H9 (cell line): ENCODE measurements around the gene VIPR2. TPM values are rescaled to one million over a fixed set of nuclear protein-coding genes. Genes with fewer than 3 reads are reported as not detected.

Experiments used
- DNase-seq: peaks from one replicate; pipeline ENCODE4 v3.0.0-alpha.2; 2017
- H2AFZ ChIP-seq: one replicate; pipeline ENCODE4 v1.6.1; 2013; ENCODE audit warnings: mild to moderate bottlenecking, low read length, control low read depth, moderate library complexity
- H2AK5ac ChIP-seq: 2 replicates; pipeline ENCODE4 v1.6.1; 2013; ENCODE audit warnings: low read length, control low read depth, mixed read lengths; ENCODE audit not compliant: insufficient read length
- H2BK120ac ChIP-seq: one replicate; pipeline ENCODE4 v1.6.1; 2013; ENCODE audit warnings: low read depth, mild to moderate bottlenecking, low read length, control low read depth, inconsistent platforms; ENCODE audit not compliant: poor library complexity, severe bottlenecking
- H2BK12ac ChIP-seq: 2 replicates; pipeline ENCODE4 v1.6.1; 2013; ENCODE audit warnings: low read length, control low read depth, mixed read lengths, low read depth; ENCODE audit not compliant: insufficient read length
- H2BK15ac ChIP-seq: 2 replicates; pipeline ENCODE4 v1.6.1; 2013; ENCODE audit warnings: low read depth, low read length, control low read depth
- H2BK20ac ChIP-seq: one replicate; pipeline ENCODE4 v1.6.1; 2013; ENCODE audit warnings: low read depth, mild to moderate bottlenecking, low read length, control low read depth, inconsistent platforms; ENCODE audit not compliant: poor library complexity, severe bottlenecking
- H2BK5ac ChIP-seq: 2 replicates; pipeline ENCODE4 v1.6.1; 2013; ENCODE audit warnings: low read length, control low read depth, mixed read lengths; ENCODE audit not compliant: insufficient read length
- H3K14ac ChIP-seq: 2 replicates; pipeline ENCODE4 v1.6.1; 2013; ENCODE audit warnings: low read length, control low read depth; ENCODE audit not compliant: insufficient read depth
- H3K18ac ChIP-seq: 2 replicates; pipeline ENCODE4 v1.6.1; 2013; ENCODE audit warnings: low read depth, mild to moderate bottlenecking, mixed read lengths, low read length, control low read depth; ENCODE audit not compliant: insufficient read length
- H3K23ac ChIP-seq: 2 replicates; pipeline ENCODE4 v1.6.1; 2013; ENCODE audit warnings: low read length, control low read depth, mixed read lengths, low read depth; ENCODE audit not compliant: insufficient read length
- H3K23me2 ChIP-seq: 2 replicates; pipeline ENCODE4 v1.6.1; 2013; ENCODE audit warnings: low read depth, mild to moderate bottlenecking, mixed read lengths, low read length, control low read depth; ENCODE audit not compliant: insufficient read length, poor library complexity, severe bottlenecking
- H3K27ac ChIP-seq: 2 replicates; pipeline ENCODE4 v1.5.1; 2013; ENCODE audit warnings: low read length, control low read depth, mixed read lengths, low read depth; ENCODE audit not compliant: insufficient read length
- H3K27me3 ChIP-seq: 2 replicates; pipeline ENCODE4 v1.6.1; 2013; ENCODE audit warnings: low read length, control low read depth, inconsistent platforms; ENCODE audit not compliant: insufficient read depth
- H3K4ac ChIP-seq: 2 replicates; pipeline ENCODE4 v1.6.1; 2013; ENCODE audit warnings: low read depth, mild to moderate bottlenecking, control low read depth, inconsistent platforms, low read length, moderate library complexity
- H3K4me1 ChIP-seq: 2 replicates; pipeline ENCODE4 v1.6.1; 2013; ENCODE audit warnings: low read length, control low read depth, inconsistent platforms; ENCODE audit not compliant: insufficient read depth
- H3K4me2 ChIP-seq: 2 replicates; pipeline ENCODE4 v1.6.1; 2013; ENCODE audit warnings: low read length, control low read depth, mixed read lengths; ENCODE audit not compliant: insufficient read length, insufficient read depth
- H3K56ac ChIP-seq: 2 replicates; pipeline ENCODE4 v1.6.1; 2013; ENCODE audit warnings: low read depth, mild to moderate bottlenecking, mixed read lengths, low read length, control low read depth; ENCODE audit not compliant: insufficient read length
- H3K79me1 ChIP-seq: 2 replicates; pipeline ENCODE4 v1.6.1; 2013; ENCODE audit warnings: low read depth, mild to moderate bottlenecking, moderate library complexity, low read length, control low read depth, inconsistent platforms; ENCODE audit not compliant: insufficient read depth, poor library complexity, severe bottlenecking
- H3K79me2 ChIP-seq: 2 replicates; pipeline ENCODE4 v1.6.1; 2013; ENCODE audit warnings: low read length, control low read depth, inconsistent platforms; ENCODE audit not compliant: insufficient read depth
- H3K9ac ChIP-seq: 2 replicates; pipeline ENCODE4 v1.6.1; 2013; ENCODE audit warnings: low read length, control low read depth, mixed read lengths; ENCODE audit not compliant: insufficient read length; ENCODE audit errors: extremely low read depth
- H3K9me3 ChIP-seq: one replicate; pipeline ENCODE4 v1.6.1; 2013; ENCODE audit warnings: low read depth, low read length, inconsistent platforms; ENCODE audit not compliant: control insufficient read depth
- H3T11ph ChIP-seq: one replicate; pipeline ENCODE4 v1.6.1; 2013; ENCODE audit warnings: mild to moderate bottlenecking, low read length, control low read depth, inconsistent platforms
- H4K20me1 ChIP-seq: one replicate; pipeline ENCODE4 v1.6.1; 2013; ENCODE audit not compliant: control insufficient read depth, insufficient read length, insufficient read depth
- H4K5ac ChIP-seq: 2 replicates; pipeline ENCODE4 v1.6.1; 2013; ENCODE audit warnings: low read depth, mild to moderate bottlenecking, mixed read lengths, low read length, control low read depth; ENCODE audit not compliant: insufficient read length
- H4K8ac ChIP-seq: replicated peaks from 2 replicates; pipeline ENCODE4 v1.6.1; 2013; ENCODE audit warnings: low read length, control low read depth, mixed read lengths, low read depth; ENCODE audit not compliant: insufficient read length
- H4K91ac ChIP-seq: 2 replicates; pipeline ENCODE4 v1.6.1; 2013; ENCODE audit warnings: low read depth, mild to moderate bottlenecking, moderate library complexity, mixed read lengths, low read length, control low read depth; ENCODE audit not compliant: insufficient read length
- H3K27ac Mint-ChIP-seq, 3 experiments: 2 replicates in 2 of 3; 3 replicates in 1 of 3; pipeline ENCODE4 v1.8.0; 2020 to 2021; ENCODE audit warnings: mixed read lengths in 3 of 3, mild to moderate bottlenecking in 1 of 3, moderate library complexity in 1 of 3
- H3K27me3 Mint-ChIP-seq: 2 replicates; pipeline ENCODE4 v1.8.0; 2021; ENCODE audit warnings: low read depth, mild to moderate bottlenecking, moderate library complexity, mixed read lengths
- H3K36me3 Mint-ChIP-seq, 3 experiments: 2 replicates in 2 of 3; 3 replicates in 1 of 3; pipeline ENCODE4 v1.8.0; 2020 to 2021; ENCODE audit warnings: low read depth in 3 of 3, mixed read lengths in 3 of 3; ENCODE audit not compliant: insufficient read depth in 1 of 3
- H3K4me1 Mint-ChIP-seq, 2 experiments: 2 replicates each; pipeline ENCODE4 v1.8.0; 2020; ENCODE audit warnings: mixed read lengths in 2 of 2
- H3K4me3 Mint-ChIP-seq, 2 experiments: 2 replicates in 1 of 2; 3 replicates in 1 of 2; pipeline ENCODE4 v1.8.0; 2020 to 2021; ENCODE audit warnings: mild to moderate bottlenecking in 2 of 2, mixed read lengths in 2 of 2, moderate library complexity in 1 of 2
- H3K9me3 Mint-ChIP-seq, 2 experiments: 2 replicates in 1 of 2; 3 replicates in 1 of 2; pipeline ENCODE4 v1.8.0; 2020; ENCODE audit warnings: mild to moderate bottlenecking in 2 of 2, mixed read lengths in 2 of 2, moderate library complexity in 1 of 2
- WGBS: extraction: QIAGEN DNeasy Blood & Tissue Kit; methylation state at CpG from one replicate; pipeline ENCODE4 v1.1.7; 2013; ENCODE audit warnings: missing lambda C conversion rate, low lambda C conversion rate, mixed read lengths; ENCODE audit not compliant: insufficient read length; ENCODE audit errors: extremely low coverage; 5-methylcytosine and 5-hydroxymethylcytosine counted together
- total RNA-seq: library from RNA; stranded (reverse); gene quantifications from 2 replicates; pipeline ENCODE4 v1.2.1, GENCODE V29; 2021
- TF ChIP-seq, protein P1 (sequence below): fragments of 200-600 bp; sonication (generic); conservative IDR thresholded peaks from 3 replicates; pipeline ENCODE4 v1.8.0; 2021; ENCODE audit warnings: antibody characterized with exemption, mild to moderate bottlenecking

The VIPR2 gene
- total RNA-seq, 1 experiment from 2014 or later = 1.6 TPM

DNA sequence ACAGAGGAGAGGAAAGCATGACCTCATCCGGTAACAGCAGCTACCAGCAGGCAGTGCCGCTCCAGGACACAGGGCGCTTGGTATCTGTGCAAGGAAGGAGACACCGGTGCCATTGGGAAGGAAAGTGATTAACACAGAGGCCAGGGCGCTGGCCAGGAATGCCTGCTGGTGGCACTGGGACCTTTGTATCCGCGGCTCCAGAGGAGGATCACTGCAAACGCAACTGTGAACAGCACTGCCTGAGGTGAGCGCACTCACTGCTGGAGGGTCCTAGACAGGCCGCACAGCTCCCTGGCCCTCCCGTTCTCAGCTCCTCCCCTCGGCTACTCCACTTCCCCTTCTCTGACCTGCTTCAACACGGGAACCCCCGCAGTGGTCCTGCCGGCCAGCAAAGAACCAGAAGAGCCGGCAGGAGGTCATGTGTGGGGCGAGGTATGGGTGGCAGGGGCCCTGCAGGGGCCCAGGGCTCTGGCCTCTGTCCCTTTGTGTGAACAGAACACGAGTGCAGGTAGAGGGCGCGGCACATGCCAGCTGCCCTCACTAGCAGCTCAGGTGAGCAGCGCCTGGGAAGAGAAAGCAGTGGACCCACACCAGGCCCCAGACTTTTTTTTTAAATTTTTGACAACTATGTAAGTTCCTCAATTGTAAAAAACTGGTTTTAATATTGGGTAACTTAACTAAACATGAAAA is 107.6 kb downstream of the VIPR2 start:
- H2BK120ac ChIP-seq = no peak overlapping the region
- no peaks in the 10 kb centered on the region for H3K79me2 ChIP-seq
- no peak overlapping the region for H3K23ac ChIP-seq
- H4K91ac ChIP-seq = no peak overlapping the region
- H4K20me1 ChIP-seq = no peaks in the 10 kb centered on the region
- 0 out of 2 replicates have a peak overlapping the region, but pooled peaks have one; percentile 16 for H3K14ac ChIP-seq
- no peak overlapping the region for H2AK5ac ChIP-seq
- peaks cover 2 to 24% of the 10 kb centered on the region in 2 experiments; a peak in 2 of 4 replicates for H3K4me1 Mint-ChIP-seq
- H3K27ac ChIP-seq = no peak overlapping the region
- H3K27me3 Mint-ChIP-seq = peaks cover 1% of the 10 kb centered on the region
- H3K9me3 Mint-ChIP-seq = peaks cover 3 to 6% of the 10 kb centered on the region in 2 experiments; a peak in 4 of 5 replicates
- TF ChIP-seq, protein P1, sequence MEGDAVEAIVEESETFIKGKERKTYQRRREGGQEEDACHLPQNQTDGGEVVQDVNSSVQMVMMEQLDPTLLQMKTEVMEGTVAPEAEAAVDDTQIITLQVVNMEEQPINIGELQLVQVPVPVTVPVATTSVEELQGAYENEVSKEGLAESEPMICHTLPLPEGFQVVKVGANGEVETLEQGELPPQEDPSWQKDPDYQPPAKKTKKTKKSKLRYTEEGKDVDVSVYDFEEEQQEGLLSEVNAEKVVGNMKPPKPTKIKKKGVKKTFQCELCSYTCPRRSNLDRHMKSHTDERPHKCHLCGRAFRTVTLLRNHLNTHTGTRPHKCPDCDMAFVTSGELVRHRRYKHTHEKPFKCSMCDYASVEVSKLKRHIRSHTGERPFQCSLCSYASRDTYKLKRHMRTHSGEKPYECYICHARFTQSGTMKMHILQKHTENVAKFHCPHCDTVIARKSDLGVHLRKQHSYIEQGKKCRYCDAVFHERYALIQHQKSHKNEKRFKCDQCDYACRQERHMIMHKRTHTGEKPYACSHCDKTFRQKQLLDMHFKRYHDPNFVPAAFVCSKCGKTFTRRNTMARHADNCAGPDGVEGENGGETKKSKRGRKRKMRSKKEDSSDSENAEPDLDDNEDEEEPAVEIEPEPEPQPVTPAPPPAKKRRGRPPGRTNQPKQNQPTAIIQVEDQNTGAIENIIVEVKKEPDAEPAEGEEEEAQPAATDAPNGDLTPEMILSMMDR = no peak
- H3K4me2 ChIP-seq = no peak overlapping the region
- no peak overlapping the region for H4K5ac ChIP-seq
- no peak overlapping the region for H3K27ac Mint-ChIP-seq
- H2BK20ac ChIP-seq = no peak overlapping the region
- WGBS = no CpG with 5 or more reads among the region's 21 CpGs
- H4K8ac ChIP-seq = no peak overlapping the region
- no peak overlapping the region for H3K18ac ChIP-seq
- no peaks in the 10 kb centered on the region for H3K27me3 ChIP-seq
- no peaks in the 10 kb centered on the region for H3K23me2 ChIP-seq
- DNase-seq = peak; percentile 53
- H2BK15ac ChIP-seq = no peak overlapping the region
- no peaks in the 10 kb centered on the region for H3K4me1 ChIP-seq
- H3K36me3 Mint-ChIP-seq = peaks cover 0 to 4% (median 0%) of the 10 kb centered on the region in 3 experiments; a peak in 3 of 7 replicates
- no peak overlapping the region for H2AFZ ChIP-seq
- H3K4me3 Mint-ChIP-seq = no peak overlapping the region
- H3K56ac ChIP-seq = no peak overlapping the region
- no peaks in the 10 kb centered on the region for H3K79me1 ChIP-seq
- H3K4ac ChIP-seq = no peak overlapping the region
- no peak overlapping the region for H2BK12ac ChIP-seq
- H3K9me3 ChIP-seq = no peaks in the 10 kb centered on the region
- H2BK5ac ChIP-seq = no peak overlapping the region
- no peak overlapping the region for H3K9ac ChIP-seq
- H3T11ph ChIP-seq = no peak overlapping the region
